GM19193 (cell line): ENCODE results near the gene C16orf96.

Experiments
- POLR2A ChIP-seq: IDR thresholded peaks from 4 replicates; pipeline ENCODE4 v1.6.1; 2011; ENCODE audit not compliant: insufficient read depth, insufficient read length; ENCODE audit errors: extremely low read depth

The C16orf96 gene

DNA sequence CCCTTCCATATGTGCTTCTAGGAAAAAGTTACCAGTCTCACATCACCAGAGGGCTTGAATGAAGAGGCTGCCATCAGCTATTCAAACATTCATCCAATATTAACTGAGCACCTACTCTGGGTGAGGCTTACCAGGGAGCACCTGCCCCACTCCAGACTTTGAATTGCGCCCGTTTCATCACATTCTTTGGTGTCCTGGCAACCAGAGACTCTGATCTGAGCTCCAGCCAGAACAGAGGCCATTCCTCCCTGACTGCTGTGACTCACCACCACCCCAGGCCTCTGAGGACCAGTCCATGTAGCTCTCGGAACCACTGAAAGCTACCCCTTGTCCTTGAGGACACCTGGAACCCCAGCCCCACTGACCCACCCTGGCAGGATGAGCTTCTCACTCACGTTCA, at the start of gene C16orf96:
TSS of gene C16orf96 (plus strand) at position 229 of the 400 bp plus-strand sequence. CDS start at position 379, 150 bp downstream.
- TF ChIP-seq POLR2A = no peak

- no peak for TF ChIP-seq POLR2A
These were observed 49.7 kb upstream of the C16orf96 start for GRCh38 chr16:4506450-4506849.

- no peak for TF ChIP-seq POLR2A
These were observed 48.4 kb upstream of the C16orf96 start for GRCh38 chr16:4507588-4508345.

DNA sequence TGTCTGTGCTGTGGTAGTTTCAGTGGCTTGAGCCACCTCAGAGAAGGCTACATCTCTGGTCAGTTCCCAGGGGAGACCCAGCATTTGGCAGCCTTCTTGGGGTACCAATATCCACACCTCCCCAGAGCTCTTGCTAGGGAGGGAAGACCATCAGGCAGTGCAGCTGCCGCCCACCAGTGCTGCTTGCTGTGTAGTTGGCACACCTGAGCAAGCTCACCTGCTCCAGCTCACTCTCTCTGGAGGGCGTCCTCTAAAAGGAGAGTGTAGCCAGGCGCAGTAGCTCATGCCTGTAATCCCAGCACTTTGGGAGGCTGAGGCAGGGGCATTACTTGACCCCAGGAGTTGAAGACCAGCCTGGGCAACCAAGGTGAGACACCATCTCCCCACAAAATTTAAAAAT, 47.3 kb upstream of the C16orf96 start:
- no peak for TF ChIP-seq POLR2A

DNA sequence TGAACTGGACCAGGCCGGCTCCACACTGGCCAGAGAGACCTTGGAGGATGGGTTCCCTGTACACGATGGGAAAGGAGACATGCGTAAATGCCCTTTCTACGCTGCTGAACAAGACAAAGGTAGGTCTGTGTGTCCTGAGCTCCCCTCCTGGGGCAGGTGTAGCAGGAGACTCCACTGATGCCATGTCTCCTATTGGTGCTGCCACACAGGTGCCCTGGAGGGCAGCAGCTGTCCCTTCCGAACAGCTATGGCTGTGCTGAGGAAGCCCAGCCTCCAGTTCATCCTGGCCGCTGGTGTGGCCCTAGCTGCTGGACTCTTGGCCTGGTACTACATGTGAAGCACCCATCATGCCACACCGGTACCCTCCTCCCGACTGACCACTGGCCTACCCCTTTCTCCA, 46.7 kb upstream of the C16orf96 start:
- no peak for TF ChIP-seq POLR2A

DNA sequence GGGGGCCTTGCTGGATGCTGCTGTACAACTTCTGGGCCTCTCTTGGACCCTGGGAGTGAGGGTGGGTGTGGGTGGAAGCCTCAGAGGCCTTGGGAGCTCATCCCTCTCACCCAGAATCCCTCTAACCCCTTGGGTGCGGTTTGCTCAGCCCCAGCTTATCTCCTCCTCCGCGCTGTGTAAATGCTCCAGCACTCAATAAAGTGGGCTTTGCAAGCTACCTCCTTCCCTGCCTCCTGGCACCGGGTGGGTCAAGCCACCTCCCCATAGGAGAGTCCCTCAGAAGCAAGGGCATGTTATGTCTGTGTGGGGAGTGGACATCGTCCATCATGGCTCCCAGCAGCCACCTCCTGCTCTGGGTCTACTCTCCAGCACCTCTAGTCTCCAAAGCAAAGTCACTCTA, 46.0 kb upstream of the C16orf96 start:
- TF ChIP-seq POLR2A = no peak

DNA sequence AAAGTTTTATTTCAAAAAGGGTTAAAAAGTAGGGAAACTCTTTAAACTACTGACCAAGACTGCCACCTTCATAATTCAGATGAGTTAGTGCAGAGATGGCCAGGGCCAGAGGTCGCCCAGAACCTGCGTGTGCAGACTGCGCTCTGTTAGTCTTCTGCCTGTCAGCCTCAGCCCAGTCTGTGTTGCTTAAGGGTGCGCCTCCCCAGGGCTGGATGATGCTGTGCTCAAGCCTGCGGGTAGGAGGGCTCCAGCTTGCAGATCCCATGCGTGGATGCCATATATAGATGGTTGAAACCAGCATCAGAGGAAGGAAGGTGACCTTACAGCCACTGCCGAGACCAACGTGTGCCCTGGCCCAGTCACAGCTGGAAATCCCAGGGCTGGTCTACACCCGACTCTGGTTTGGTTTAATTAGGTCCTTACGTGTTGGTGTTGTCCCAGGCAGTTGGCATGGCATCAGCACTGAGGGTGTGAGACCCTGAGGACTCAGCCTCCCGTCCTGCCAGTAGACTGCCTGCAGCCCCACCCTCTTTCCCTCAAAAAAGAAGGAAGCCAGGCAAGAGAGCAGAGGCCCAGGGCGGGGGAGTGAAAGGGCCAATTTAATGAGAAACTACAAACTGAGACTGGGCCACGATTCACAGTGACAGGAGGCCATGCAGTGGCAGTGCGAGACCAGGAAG, 45.3 kb upstream of the C16orf96 start:
- no peak for TF ChIP-seq POLR2A

DNA sequence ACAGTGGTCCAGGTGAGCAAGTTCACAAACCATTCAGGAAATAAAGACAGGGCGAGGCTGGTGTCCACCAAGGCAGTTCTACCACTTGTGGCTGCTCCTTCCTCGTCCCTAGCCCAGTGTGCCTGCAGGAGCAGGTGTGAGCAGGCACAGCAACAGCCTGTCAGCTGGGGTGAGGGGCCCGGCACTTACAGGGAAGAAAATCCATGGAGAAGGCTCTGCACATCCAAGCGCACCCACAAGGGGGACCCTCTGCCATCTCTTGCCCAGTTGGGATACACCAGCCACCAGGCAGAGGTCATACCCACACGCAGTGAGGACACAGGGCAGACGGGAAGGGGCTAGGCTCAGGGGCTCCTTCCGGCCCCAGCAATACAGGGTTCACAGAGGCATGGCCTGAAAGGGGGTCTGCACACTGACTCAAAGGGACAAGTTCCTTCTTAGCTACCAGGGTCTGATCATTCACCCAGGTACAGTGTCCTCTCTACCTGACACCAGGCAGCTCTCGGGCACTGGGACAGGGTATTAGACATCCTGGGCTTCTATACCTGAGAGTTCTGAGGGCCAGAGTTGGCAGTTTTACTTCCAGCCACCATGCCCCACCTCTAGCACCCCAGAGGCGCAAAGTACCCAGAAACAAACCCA, 44.6 kb upstream of the C16orf96 start:
- no peak for TF ChIP-seq POLR2A

DNA sequence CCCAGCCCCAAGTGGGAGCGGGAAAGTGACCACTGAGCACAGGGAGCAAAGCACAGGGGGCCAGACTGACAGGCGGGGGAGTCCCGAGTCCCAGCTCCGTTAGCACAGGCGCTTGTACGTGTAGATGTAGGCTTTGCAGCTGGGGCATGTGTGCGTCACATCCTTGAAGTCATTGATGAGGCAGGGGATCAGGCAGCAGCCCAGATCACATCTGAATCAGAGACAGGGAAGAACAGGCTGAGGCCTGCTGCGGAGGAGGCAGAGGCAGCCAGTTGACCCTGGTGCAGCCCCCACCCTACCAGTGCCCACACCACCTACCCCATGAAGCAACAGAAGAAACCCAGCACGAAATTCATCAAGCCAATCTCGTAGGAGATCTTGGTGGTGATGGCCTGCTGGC, 43.7 kb upstream of the C16orf96 start:
- no peak for TF ChIP-seq POLR2A

DNA sequence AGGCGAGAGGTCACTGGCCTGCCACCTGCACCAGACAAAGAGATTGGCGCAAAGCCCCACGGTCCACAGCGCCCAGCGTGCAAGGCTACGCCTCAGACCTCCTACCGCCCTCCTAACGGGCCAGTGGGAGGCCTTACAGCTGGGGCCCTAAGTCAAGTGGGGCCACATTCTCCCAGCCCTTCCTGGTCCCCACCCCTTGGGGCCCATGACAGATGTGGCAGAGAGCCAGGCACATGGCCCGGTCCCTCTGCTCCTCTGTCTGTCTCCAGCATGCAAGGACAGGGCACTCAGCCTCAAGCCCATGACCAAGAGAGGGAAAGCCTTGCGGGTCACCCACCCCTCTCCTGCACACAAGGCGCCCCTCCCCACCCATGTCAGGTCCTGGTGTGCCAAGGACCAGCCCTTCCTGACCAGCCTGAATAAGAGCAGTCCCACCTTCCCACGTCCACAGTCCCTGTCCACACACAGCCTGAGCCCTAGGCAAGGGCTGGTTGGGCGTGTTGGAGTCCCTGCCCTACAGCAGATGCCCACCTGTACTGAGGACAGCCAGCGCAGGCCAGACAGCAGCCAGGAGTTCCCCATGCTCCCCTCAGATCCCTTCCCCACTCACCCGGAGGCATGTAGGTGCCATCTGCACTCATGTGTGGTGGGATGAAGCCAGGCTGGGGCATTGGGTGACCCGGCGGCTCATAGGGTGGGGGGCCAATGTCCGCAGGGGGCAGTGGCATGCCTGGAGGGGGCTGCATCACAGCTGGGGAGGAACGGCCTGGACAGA, 42.9 kb upstream of the C16orf96 start:
- no peak for TF ChIP-seq POLR2A

- TF ChIP-seq POLR2A = no peak
These were observed 42.3 kb upstream of the C16orf96 start for GRCh38 chr16:4513881-4514280.

DNA sequence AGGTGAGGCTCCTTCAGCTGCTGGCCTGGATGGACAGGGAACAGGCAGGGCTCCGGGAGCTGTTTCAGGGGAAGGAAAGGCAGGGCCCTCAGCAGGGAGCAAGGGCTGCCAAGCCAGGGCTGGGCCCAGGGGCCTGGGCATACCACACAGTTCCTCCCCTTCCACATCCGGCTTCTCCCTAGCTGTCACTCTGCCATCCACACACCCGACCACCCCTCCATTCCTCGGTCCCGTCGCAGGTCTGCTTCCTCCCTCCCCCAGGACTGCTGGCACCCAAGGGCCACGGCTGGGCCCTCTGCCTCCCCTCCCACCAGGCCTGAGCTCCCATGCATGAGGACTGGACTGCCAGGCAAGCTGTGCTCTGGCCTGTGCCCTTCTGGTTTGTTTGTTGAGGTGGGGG, 41.5 kb upstream of the C16orf96 start:
- TF ChIP-seq POLR2A = no peak

DNA sequence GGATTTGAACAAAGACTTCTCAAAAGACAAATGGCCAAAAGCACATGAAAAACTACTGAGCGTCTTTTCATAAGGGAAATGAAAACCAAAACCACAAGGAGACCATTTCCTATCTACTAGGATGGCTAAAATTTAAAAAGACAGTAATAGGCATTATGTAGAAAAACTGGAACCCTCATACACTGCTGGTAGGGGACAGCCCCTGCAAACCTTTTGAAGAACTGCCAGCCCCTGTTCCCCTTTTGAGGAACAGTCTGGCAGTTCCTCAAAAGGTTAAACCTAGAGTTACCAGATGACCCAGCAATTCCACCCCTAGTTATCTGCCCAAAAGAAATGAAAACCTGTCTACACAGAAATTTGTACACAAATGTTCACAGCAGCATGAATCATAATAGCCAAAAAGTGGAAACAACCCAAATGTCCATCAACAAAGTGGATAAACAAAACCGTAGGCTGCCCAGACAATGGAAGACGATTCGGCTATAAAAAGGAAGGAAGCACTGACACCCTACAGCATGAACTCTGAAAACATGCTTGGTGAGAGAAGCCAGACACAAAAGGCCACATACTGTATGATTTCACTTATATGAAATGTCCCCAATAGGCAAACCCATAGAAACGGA, 40.4 kb upstream of the C16orf96 start:
- TF ChIP-seq POLR2A = no peak

DNA sequence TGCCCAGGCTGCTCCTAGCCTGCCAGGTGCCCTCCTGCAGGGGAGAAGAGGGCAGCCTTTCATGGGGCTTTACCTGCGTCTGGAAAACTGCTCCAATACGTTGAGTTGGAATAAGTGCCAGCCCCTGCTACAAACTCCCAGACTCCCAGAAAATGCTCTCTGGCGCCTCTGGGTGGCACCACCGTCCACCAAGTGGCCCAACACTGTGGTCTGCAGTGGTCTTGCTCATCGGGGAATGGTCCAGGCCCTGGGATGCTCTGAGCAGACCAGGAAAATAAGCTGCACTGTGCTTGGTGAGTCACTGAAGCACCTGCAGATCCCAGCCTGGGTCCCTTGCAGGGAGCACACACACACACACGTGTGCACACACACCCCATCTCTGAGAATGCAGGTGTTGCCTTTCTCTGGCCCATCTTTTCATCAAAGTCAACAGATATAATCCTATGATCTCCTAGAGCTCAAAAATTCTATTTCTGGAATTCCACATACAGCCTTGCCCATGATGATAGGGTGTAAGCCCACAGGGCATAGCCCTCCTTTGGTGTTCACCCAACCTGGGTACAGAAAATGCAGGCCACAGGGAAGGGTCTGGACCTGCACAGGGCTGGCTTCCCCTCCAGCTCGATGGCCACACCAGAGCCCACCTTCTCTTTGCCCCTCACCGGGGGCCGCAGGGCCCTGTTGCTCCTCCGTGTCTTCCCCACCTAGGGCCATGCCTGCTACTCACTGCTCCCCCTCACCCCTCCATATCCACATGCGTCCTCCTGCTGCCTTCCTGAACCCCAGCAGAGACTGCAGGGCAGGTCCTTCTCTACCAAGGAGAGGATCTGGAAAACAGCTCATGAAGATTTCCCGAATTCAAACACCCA, 38.1 kb upstream of the C16orf96 start:
- no peak for TF ChIP-seq POLR2A

DNA sequence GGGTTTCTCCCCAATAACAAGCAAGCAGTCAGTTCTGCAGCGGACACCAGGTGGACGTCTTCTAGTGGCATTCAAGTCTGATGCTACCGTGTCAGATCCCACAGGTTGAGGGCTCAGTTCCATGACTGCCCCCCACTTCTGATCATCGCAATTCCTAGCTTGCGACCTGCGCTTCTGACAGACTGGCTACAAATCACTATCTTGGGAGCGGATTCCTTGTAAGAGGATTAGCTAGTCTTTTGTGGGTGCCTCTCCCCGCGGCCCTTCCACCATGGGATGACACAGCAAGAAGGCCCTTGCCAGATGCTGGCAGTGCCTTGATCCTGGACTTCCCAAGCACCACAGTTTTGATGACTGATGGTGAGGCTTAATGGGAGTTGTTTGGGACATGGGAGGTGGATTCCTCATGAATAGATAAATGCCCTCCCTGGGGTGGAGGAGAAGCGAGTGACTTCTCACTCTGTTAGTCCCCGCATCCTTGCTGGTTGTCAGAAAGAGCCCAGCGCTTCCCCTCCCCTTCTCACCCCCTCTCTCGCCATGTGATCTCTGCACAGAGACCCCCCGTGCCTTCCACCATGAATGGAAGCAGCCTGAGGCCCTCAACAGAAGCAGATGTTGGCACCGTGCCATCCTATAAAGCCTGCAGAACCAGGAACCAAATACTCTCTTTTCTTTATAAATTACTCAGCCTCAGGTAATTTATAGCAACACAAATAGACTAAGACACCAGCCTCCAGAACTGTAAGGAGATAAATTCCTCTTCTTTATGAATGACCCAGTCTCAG, 36.7 kb upstream of the C16orf96 start:
- TF ChIP-seq POLR2A = no peak
